ENCODE results near the gene IFT57. TPM values are rescaled to one million over a fixed set of nuclear protein-coding genes. Genes with fewer than 3 reads are reported as not detected.
"Not testable (repeated sequence)": the region's sequence is repeated elsewhere in the genome, so short reads cannot be mapped to it uniquely, and the experiment has no call there.

Gene IFT57
- total RNA-seq, 1 experiment from 2014 or later, result 74.2 TPM

DNA sequence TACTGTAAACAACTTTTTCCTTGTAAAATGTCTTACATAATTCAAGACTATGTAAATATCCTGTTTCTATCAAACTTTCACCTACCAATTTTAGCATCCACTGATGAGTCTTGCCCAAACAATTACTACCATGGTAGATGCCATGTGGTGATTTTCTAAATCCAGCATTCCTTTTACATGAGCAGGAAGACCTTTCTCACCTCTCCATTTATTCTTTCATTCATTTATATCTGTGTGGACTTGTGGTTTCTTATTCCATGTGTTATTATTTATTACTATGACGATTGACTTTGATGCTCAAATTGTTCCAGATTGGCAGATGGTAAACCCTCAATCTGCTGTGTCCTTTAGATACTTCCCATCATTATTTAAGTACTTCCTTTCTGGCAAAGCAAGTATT lies 62.4 kb downstream of the IFT57 start:
- peak; percentile 93 for DNase-seq (ENCODE audit: low read depth)

GRCh38 chr3:108159105-108159504 lies 63.1 kb downstream of the IFT57 start:
- peak; percentile 30 for DNase-seq (ENCODE audit: low read depth)

DNA sequence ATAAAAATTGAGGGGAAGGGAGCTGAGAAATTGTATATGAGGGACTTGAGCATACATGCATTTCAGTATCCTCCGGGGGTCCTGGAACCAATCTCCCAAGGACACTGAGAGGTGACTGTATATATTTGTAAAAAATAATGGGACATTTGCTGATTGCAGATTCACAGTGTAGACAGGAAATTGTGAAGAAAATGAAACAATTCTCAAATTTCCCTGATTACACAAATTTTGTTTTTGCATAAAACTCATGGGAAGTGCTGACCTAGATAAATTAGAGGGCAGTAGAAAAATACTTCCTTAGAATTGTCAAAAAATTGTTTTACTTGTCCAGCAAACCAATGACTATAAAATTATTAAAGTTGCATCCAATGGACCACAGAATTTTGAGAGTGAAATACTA lies 64.0 kb downstream of the IFT57 start:
- DNase-seq (ENCODE audit: low read depth), result no peak

GRCh38 chr3:108157273-108157672 lies 65.0 kb downstream of the IFT57 start:
- DNase-seq (ENCODE audit: low read depth), result no peak

GRCh38 chr3:108156312-108156853 lies 65.8 kb downstream of the IFT57 start:
- DNase-seq (ENCODE audit: low read depth), result no peak

- not testable (repeated sequence) for DNase-seq (ENCODE audit: low read depth)
These were observed 66.6 kb downstream of the IFT57 start for GRCh38 chr3:108155642-108156041.

GRCh38 chr3:108153451-108153981 lies 68.7 kb downstream of the IFT57 start:
- peak; percentile 82 for DNase-seq (ENCODE audit: low read depth)

DNA sequence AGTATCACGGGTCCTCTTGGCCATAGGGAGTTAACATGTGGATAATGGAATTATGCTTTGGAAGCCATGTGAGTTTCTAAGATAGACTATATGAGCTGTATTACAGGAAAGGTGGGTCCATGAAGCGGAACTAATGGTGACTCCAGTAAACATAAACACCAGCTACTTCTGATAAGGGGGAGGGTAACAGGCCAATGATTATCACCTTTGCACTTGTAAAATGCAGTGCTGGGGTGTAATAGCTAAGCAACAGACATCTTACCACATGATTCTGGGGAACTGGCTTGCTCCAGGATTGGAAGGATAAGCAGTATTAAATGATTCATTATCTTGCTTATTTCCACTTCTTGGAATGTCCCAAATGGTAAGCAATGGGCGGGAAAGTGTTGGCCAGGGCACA lies 70.0 kb downstream of the IFT57 start:
- no peak for DNase-seq (ENCODE audit: low read depth)

GRCh38 chr3:108150200-108150599 lies 72.0 kb downstream of the IFT57 start:
- DNase-seq (ENCODE audit: low read depth), result no peak

- no peak for DNase-seq (ENCODE audit: low read depth)
These were observed 76.1 kb downstream of the IFT57 start for GRCh38 chr3:108146139-108146538.

GRCh38 chr3:108145578-108145977 lies 76.6 kb downstream of the IFT57 start:
- no peak for DNase-seq (ENCODE audit: low read depth)

GRCh38 chr3:108137460-108137814 lies 84.8 kb downstream of the IFT57 start:
- no peak for DNase-seq (ENCODE audit: low read depth)

- DNase-seq (ENCODE audit: low read depth), result no peak
These were observed 85.4 kb downstream of the IFT57 start for GRCh38 chr3:108136561-108137459.

GRCh38 chr3:108134555-108134880 lies 87.7 kb downstream of the IFT57 start:
- DNase-seq (ENCODE audit: low read depth), result no peak

- DNase-seq (ENCODE audit: low read depth), result no peak
These were observed 88.2 kb downstream of the IFT57 start for GRCh38 chr3:108133858-108134554.

- no peak for DNase-seq (ENCODE audit: low read depth)
These were observed 89.2 kb downstream of the IFT57 start for GRCh38 chr3:108133048-108133369.

DNA sequence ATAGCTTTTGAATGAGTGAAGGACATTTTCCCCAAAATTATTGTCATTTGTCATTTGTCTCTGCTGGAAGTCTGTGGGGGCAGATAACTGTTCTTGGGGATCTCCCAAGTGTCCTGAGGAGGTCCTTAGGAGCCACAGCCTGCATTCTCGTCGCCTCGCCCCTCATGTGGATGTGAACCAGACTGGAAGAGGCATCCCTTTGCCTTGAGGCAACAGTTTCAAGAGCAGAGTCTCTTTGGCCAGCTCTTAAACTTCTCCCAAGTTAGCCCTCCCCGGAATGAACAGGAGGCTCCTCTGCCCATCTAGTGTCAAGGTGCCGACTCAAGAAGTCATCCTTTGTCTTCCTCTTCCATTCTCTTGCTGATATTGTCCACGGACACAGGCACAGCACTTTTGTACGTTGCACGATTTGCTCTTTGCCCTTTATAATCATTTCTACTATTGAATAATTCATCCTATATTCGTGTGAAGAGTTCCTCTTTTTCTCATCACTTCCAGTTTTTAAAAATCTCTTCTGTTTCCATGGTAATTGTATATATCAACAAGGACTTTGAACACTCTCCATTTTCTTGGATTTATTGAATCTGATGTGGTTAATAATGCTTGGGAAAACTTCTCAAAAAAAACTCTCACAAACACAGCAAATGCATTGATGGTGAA lies 90.6 kb downstream of the IFT57 start:
- peak; percentile 68 for DNase-seq (ENCODE audit: low read depth)

- DNase-seq (ENCODE audit: low read depth), result peak; percentile 95
These were observed 91.3 kb downstream of the IFT57 start for GRCh38 chr3:108130701-108131474.

DNA sequence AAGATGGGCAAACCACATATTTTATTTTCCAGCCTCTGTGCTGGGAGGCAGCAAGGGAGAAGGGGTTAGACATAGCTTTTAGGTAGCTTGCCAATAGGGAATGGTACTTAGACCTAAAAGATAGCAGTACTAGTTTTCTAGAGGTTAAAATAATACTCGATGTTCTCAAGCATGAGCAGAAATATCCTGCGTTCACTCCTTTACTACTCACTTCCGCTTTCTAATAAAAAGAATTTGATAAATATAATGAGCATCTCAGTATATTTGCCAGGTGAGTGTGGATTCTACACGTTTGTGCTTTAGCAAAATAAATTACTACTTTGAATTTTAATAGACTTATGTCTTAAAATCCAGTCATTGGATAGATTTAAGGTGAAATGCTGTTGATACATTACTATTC lies 92.0 kb downstream of the IFT57 start:
- DNase-seq (ENCODE audit: low read depth), result no peak

DNA sequence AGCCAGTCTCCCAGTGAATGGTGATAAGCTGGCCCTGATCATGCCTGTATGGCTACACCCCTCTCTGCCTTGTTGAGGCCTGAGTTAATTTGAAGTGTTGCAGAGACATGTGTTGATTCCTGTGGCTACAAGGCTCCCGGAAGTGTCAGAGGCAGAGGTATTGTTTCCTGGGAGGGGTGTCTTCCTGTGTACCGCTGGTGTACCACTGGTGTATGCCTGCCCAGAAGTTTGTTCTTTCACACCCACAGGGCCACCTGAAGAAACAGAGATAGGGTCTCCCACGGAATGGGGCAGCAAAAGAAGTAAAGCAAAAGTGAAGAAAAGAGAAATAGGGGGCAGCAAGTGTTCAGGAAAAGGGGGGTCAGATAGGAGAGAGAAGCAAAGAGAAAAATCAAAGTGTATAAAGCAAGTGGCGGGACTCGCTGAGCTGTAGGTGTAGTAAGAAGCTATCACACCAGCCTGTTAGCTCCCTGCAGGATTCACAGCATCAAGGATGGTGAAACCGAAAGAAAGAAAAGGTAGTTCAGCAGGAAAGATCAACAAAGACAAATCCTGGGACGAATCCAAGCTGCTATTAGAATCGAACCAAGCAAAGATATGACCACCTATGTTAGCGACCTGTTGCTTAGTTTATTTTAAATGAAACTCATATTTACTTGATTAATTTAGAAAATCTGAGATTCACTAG lies 94.8 kb downstream of the IFT57 start:
- DNase-seq (ENCODE audit: low read depth), result no peak

DNA sequence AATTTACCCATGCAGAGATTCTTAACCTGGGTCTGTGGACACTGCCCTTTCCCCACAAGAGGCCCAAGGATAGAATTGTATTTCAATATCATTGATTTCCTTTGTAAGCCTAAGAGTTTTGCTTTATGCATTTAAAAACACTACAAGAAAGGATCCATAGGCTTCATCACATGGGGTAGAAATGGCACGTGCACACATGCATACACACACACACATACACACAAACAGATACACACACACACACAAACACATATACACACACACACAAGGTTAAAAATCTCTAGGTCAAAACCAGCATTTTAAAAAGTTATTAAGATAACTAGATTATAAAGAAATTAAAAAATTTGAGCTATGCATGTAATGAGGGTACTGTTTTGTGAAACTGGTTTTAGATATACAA lies 95.9 kb downstream of the IFT57 start:
- DNase-seq (ENCODE audit: low read depth), result no peak
